Cardiac fibroblast (primary cell): ENCODE results near the gene RTP5.

Experiments used
- DNase-seq, 2 donors: peaks; one replicate each; pipeline versions ENCODE4 v3.0.0 to v3.0.0-alpha.2; 2010; ENCODE audit warnings: low read depth in 2 of 2
- H3K4me3 ChIP-seq, 2 donors: replicated peaks in 1 of 2; 1 replicate in 1 of 2; 2 replicates in 1 of 2; pipeline ENCODE4 v1.5.1; 2011; ENCODE audit warnings: low read depth in 2 of 2, low read length in 2 of 2, mild to moderate bottlenecking in 2 of 2, moderate library complexity in 1 of 2
- TF ChIP-seq, protein P1 (sequence below): IDR thresholded peaks from one replicate; pipeline ENCODE4 v1.5.1; 2011; ENCODE audit warnings: low read depth, mild to moderate bottlenecking, low read length, inconsistent platforms

RTP5 gene

DNA sequence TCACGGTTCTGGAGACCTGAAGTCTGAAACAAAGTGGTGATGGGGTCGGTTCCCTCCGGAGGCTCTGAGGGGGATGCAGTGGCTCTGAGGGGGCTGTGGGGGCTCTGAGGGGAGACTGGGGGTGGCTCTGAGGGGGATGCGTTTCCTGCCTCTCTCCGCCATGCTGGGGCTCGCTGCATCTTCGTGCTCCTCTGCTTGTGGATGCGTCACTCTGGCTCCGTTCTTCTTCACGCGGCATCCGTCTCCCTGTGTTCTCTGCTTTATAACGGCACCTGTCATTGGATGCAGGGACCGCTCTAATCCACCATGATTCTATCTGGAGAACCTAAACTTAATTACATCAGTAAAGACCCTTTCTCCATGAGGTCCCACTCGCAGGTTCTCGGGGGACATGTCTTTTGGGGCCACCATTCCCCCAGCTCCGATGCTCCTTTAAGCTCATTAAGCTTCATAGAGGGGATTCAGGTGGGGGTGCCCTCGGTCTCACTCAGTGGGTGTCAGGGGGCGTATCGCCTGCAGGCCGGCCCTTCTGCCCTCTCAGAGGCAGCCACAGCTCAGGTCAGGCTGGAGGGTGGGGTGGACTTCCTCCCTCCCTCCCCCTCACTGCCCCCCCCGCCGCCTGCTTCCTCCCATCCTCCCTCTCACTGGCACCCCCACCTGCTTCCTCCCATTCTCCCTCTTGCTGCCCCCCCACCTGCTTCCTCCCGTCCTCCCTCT lies 18.4 kb downstream of the RTP5 start:
- no peak overlapping the region for H3K4me3 ChIP-seq
- DNase-seq: no peak
- TF ChIP-seq, protein P1, sequence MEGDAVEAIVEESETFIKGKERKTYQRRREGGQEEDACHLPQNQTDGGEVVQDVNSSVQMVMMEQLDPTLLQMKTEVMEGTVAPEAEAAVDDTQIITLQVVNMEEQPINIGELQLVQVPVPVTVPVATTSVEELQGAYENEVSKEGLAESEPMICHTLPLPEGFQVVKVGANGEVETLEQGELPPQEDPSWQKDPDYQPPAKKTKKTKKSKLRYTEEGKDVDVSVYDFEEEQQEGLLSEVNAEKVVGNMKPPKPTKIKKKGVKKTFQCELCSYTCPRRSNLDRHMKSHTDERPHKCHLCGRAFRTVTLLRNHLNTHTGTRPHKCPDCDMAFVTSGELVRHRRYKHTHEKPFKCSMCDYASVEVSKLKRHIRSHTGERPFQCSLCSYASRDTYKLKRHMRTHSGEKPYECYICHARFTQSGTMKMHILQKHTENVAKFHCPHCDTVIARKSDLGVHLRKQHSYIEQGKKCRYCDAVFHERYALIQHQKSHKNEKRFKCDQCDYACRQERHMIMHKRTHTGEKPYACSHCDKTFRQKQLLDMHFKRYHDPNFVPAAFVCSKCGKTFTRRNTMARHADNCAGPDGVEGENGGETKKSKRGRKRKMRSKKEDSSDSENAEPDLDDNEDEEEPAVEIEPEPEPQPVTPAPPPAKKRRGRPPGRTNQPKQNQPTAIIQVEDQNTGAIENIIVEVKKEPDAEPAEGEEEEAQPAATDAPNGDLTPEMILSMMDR: no peak

DNA sequence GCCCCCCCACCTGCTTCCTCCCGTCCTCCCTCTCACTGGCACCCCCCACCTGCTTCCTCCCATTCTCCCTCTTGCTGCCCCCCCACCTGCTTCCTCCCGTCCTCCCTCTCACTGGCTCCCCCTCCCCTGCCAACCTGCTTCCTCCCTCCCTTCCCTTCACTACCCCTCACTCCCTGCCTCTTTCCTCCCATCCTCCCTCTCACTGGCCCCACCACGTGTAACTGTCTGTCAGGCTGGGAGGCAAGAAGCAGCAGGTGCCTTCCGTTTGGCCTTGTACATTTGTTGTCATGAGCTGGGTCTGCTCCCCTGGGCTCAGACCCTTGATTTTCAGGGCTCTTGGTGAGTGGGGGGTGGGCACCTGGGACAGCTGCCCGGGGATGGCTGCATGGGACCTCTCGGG lies 19.1 kb downstream of the RTP5 start:
- DNase-seq: no peak
- TF ChIP-seq, protein P1: no peak
- no peak overlapping the region for H3K4me3 ChIP-seq

DNA sequence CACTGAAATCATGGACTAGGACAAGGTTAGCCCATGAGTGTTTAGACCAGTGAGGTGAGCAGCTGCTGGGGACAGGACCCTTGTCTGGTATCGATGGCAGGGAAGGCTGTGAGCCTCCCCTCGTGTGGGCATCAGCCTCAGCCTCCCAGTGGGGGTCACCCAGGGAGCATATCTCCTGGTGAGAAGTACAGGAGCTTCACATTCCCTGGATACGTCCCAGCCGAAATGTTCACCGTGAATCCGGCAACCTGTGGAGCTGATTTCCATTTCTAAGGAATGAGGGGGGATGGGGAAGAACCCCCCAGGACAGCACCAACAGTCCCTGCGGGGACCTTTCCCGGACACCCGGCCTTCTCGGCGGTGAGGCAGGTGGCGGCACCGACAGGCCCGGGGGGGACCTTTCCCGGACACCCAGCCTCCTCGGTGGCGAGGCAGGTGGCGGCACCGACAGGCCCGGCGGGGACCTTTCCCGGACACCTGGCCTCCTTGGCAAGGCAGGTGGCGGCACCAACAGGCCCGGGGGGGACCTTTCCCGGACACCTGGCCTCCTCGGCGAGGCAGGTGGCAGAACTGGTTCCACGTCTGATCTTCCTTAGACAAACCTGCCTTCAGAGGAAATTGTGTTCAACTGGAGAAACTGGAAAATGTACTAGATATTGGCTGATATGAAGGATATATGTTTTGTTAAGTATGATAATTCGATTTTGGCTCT lies 21.2 kb downstream of the RTP5 start:
- TF ChIP-seq, protein P1: no peak

DNA sequence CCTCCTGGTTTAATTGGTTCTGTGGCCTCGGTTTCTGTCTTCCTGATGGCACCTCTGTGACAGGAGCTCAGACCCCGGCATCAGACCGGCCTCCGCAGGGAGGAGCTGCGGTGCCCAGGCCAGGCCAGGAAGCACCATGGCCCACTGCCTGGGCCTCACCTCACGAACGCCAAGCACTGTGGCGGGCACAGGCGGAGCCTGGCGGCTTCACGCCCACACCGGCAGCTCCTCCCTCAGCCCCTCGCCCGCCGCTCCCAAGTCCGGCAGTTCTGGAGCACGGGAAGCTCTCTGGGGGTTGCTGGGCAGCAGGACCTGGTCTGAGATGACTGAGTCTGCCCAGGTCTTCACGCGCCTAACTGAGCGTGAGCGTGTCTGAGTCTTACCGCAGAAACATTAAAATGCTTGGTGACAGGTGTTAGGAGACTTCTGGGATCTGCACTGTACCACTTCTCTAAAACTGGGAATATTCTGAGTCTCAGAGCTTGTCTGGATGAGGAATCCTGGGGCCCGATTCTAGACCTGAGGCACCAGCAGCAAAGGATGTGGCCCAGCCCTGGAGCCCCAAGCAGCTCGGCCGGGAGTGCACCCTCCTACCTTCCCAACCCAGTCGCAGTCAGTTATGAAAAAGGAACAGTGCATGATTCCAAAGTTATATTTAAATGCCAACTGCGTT lies 21.9 kb downstream of the RTP5 start:
- TF ChIP-seq, protein P1: no peak
- no peak overlapping the region for H3K4me3 ChIP-seq
- DNase-seq: no peak

More for the DNA sequence above, 21.2 kb downstream of the RTP5 start:
- no peak for DNase-seq
- no peak overlapping the region for H3K4me3 ChIP-seq

DNA sequence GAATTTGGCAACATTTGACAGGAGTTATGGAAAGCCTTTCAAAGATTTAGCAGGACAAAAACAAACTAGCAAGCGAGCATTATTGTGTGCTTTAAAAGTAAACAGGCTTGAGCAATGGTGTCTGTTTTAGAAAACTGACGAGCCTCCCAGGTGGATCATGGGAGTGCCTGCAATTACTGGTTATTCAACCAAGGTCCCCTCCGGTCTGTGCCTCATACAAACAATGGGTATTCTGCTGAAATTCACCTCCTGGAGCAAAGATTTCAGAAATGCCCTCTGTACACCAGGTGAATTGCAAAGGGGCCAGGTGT lies 22.4 kb downstream of the RTP5 start:
- TF ChIP-seq, protein P1: no peak
- DNase-seq: no peak
- no peak overlapping the region for H3K4me3 ChIP-seq

DNA sequence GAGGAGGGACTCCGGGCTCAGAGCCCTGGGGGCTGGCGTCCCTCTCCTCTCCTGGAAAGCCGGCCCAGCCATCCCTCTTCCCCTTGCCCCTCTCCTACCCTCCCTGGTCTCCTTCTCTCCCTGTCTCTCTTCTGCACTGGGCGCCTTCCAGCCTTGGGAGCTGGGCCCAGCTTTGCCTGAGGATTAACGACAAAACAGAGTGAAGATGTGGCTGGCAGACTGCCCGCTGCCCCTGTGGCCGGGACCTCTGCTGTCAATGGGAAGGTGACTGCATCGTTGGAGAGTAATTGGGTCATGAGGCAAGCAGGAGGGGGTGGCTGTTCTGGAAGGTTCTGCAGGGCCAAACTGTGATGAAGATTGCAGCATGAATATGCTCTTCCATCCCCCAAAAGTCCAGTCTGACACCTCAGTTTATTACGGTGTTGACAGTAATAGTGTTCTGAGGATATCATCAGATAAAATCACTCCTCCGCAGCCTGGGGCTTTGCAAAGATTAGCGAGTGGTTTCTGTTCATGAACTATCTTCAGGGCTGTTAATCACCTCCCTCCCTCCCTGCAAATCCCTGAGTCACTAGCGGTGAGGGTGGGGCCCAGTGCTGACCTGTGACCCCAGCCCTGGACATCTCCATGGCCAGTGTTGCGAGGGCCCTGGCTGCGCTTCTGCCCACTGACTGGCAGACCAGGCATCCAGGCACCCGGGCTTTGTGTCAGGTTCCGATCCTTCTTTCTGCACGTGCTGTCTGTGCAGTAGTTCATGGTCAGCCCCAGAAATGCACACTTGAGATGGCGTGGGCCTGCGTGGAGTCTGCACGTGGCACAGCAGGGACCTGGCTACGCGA lies 23.0 kb downstream of the RTP5 start:
- no peak for DNase-seq
- TF ChIP-seq, protein P1: no peak
- H3K4me3 ChIP-seq: no peak overlapping the region
